GM18861 (cell line): ENCODE results near the gene EHF.

Experiments used
- ATAC-seq: cut with Tn5 transposase; IDR thresholded peaks from one replicate; pipeline ENCODE4 v1.9.1; 2021; ENCODE audit not compliant: unreplicated experiment

Gene EHF

DNA sequence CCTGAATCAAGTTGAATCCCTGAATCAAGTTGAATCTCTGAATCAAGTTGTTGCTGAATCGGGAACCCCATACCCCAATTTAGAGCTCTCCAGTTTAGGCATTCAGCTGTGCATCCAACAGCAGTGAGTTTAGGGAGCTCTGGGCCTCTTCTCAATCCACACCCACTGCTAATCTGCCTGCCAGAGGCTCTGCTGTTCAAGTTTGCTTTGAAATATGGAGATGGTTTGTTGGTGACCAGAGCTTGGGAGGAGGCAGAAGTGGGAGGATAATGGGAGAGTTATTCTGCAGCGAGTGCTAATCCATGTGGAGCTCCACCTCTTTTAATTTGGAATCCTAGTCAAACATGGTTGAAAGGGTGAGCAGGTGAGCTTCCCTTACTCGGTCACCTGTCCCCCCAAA is 22.4 kb downstream of the EHF start:
- no peak for ATAC-seq

- no peak for ATAC-seq
Observed at GRCh38 chr11:34643846-34644245, 23.0 kb downstream of the EHF start.

- no peak for ATAC-seq
Observed at GRCh38 chr11:34644669-34645406, 23.9 kb downstream of the EHF start.

DNA sequence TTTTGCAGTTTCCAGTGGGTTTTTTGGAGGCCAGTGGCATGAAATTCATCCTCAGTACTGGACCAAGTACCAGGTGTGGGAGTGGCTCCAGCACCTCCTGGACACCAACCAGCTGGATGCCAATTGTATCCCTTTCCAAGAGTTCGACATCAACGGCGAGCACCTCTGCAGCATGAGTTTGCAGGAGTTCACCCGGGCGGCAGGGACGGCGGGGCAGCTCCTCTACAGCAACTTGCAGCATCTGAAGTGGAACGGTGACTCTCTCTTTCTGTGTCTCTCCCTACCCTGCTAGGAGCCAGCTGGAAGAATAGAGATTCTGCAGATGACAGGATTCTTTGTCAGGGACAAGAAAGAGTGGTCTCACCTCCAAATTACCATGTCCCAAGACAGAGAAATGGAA is 25.5 kb downstream of the EHF start:
- no peak for ATAC-seq

DNA sequence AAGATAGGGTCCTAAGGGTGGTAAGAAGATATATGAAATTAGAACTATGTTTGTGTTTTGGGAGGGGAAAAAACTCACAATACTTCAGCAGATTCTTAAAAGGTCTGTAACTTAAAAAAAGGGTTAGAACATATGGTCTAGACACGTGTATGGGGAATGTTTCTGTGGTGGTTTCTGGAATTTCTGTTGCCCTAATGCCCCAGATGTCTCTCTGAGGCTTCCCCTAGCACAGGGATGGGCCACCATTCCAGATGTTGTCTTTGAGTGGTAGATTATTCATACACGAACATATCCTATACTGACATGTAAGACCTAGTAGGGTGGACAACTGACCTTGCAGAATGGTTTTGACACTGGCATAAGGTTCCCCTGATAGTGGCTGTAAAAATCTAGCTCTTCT is 26.2 kb downstream of the EHF start:
- no peak for ATAC-seq

- no peak for ATAC-seq
Observed at GRCh38 chr11:34647532-34647931, 26.6 kb downstream of the EHF start.

DNA sequence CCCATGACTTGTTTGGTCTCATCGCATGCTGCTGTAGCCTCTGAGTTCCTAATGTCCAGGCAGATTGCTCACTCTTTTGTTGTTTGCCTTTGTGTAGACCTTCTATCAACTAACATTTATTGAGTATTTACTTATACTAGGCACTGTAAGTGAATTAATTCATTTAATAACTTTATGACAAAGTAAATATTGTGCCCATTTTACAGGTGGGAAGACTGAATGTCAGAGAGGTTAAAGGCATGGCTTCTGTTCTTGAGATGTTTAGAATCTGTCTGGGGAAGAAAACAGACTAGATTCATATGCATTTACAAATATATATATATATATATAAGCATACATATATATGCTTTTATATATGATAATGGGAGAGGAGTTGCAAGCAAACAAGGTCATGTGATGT is 27.1 kb downstream of the EHF start:
- ATAC-seq: no peak

GRCh38 chr11:34649597-34649996 is 28.7 kb downstream of the EHF start:
- ATAC-seq: no peak

GRCh38 chr11:34650528-34650927 is 29.6 kb downstream of the EHF start:
- peak; percentile 88 for ATAC-seq

DNA sequence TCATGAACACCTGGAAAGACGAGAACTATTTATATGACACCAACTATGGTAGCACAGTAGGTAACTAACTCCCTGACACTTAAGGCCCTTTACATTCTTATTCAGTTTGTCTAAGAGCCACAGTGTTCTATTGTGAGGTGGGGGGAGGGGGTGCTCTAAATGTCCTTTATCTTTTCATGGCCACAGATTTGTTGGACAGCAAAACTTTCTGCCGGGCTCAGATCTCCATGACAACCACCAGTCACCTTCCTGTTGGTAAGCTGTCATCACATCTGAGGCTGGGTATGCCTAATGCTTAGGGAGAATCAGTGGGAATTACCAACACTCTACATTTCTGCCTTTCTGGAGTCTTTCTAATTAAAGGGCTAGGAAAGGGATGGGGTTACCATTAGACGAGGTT is 30.7 kb downstream of the EHF start:
- ATAC-seq: no peak

- ATAC-seq: no peak
Observed at GRCh38 chr11:34652191-34652973, 31.5 kb downstream of the EHF start.

DNA sequence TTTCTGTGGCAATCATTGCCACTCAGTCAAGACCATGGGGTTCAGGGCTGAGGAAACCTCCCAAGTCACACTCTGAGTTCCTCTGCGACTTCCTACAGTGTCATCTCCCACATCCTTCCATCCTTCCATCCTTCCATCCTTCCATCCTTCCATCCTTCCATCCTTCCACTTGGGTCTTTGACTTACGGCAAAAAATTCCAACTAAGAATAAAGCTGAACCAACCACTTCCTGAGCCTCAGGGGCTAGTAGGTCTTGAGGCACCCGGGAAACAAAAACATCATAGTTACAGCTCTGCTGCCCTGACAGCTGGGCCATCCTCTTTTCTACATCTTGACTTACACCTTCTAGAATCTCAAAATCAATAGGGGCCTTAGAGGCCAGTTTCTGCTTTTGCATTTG is 32.1 kb downstream of the EHF start:
- ATAC-seq: no peak

- ATAC-seq: peak; percentile 22
Observed at GRCh38 chr11:34653851-34654482, 33.1 kb downstream of the EHF start.

GRCh38 chr11:34654483-34655334 is 33.8 kb downstream of the EHF start:
- ATAC-seq: no peak

DNA sequence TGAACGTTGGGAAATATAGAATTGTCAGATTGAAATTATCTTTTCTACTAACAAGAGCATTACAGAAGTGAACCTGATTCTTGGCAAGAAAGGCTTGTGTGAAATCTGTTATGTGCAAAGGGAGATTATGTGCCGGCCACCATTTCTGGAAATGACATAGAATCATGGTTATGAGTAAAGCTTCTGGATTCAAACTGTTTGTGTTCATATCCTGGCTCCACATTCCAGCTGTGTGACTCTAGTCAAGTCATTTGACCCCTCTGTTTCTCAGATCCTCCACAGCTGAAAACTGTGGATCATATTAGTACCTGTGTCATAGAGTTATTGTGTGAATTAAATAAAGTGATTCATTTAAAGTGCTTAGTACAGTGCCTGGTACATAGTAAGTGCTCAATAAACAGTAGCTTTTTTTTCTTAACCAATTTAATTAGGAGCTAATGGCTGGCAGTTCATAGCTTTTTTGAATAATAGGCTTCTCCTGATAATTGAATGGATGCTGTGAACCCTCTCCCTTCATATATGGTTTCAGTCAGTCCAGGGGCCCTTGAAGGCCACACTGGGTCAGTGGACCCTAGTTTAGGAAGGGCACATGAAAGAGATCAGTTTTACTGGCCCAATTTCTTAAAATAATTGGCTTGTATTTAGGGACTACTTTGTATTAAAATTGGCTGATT is 34.6 kb downstream of the EHF start:
- ATAC-seq: no peak

- ATAC-seq: no peak
Observed at GRCh38 chr11:34656062-34656720, 35.3 kb downstream of the EHF start.

DNA sequence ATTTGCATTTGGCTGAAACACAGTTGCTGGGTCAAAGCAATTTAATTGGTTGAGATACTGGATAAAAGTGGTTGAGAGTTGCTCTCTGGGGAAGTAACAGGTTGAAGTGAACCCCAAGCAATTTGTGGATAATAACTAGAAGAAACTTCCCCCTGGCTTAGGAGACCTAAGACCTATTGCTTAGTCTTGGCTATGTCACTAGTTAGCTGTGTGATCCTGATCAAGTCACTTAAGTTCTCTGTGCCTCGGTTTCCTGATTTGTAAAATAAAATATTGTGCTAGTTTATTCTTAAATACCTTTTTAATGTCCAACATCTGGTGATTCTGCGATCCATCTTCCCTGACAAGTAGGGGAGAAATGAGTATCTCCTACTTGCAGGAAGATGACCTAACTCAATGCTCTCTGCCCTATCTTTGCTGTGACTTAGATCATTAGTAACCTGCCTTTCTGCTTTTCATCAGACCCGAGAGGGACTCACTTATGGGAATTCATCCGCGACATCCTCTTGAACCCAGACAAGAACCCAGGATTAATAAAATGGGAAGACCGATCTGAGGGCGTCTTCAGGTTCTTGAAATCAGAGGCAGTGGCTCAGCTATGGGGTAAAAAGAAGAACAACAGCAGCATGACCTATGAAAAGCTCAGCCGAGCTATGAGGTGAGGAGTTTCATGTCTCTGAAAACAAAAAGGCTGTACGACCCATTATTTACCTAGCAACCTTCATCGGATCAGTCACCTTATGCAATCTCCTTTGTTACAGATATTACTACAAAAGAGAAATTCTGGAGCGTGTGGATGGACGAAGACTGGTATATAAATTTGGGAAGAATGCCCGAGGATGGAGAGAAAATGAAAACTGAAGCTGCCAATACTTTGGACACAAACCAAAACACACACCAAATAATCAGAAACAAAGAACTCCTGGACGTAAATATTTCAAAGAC is 37.5 kb downstream of the EHF start:
- no peak for ATAC-seq

GRCh38 chr11:34659096-34659733 is 38.3 kb downstream of the EHF start:
- no peak for ATAC-seq
